Adrenal gland (tissue), 12 donors: Measurements from ENCODE around the gene ESYT1. TPM values are rescaled to one million over a fixed set of nuclear protein-coding genes. Genes with fewer than 3 reads are reported as not detected.

Experiments used
- DNase-seq, 7 donors: peaks; one replicate each; pipeline ENCODE4 v3.0.0-alpha.2; 2019 to 2020
- H3K27ac ChIP-seq, 5 donors: fragments of 200-600 bp; sonication (generic) in 4 of 5; 1 replicate in 3 of 5; 2 replicates in 2 of 5; pipeline versions ENCODE4 v1.5.1 to v1.8.0; 2016 to 2020; ENCODE audit warnings: mild to moderate bottlenecking in 1 of 5
- H3K27me3 ChIP-seq: fragments of 200-600 bp; 2 replicates; pipeline ENCODE4 v1.8.0; 2021
- H3K36me3 ChIP-seq, 2 donors: fragments of 200-600 bp; replicated peaks in 1 of 2; 1 replicate in 1 of 2; 2 replicates in 1 of 2; pipeline versions ENCODE4 v1.5.1 to v1.8.0; 2018 to 2022
- H3K4me1 ChIP-seq, 2 donors: fragments of 200-600 bp; replicated peaks in 1 of 2; 1 replicate in 1 of 2; 2 replicates in 1 of 2; pipeline versions ENCODE4 v1.5.1 to v1.8.0; 2018 to 2021
- H3K4me3 ChIP-seq, 4 donors: fragments of 200-600 bp; sonication (generic) in 3 of 4; one replicate each; pipeline ENCODE4 v1.5.1; 2016 to 2018
- H3K9me3 ChIP-seq, 3 donors: fragments of 200-600 bp; sonication (generic) in 1 of 3; replicated peaks in 1 of 3; 1 replicate in 2 of 3; 2 replicates in 1 of 3; pipeline versions ENCODE4 v1.5.1 to v1.8.0; 2016 to 2021
- POLR2A ChIP-seq, 2 donors: fragments of 450-650 bp; IDR thresholded peaks; one replicate each; pipeline ENCODE4 v1.6.1; 2017; ENCODE audit warnings: antibody characterized with exemption in 2 of 2, mild to moderate bottlenecking in 2 of 2, moderate library complexity in 1 of 2
- WGBS, 4 donors: extraction: QIAGEN DNeasy Blood & Tissue Kit in 2 of 4; methylation state at CpG; one replicate each; pipeline versions ENCODE4 v1.1.5 to v1.1.7; 2013 to 2017; 5-methylcytosine and 5-hydroxymethylcytosine counted together
- intact Hi-C, 2 donors: fragments of 100-400 bp; cut with DNase I; formaldehyde crosslinking; loops; one replicate each; pipeline versions ENCODE4 v1.14.1 to v1.15.0; 2022 to 2023
- polyA plus RNA-seq, 3 donors: library from polyadenylated mRNA; stranded (reverse); fragments of 200-250 nt in 2 of 3; fragments of 350-450 nt in 1 of 3; fragmentation: Illumina TruSeq in 1 of 3; extraction: RNeasy Lipid Tissue Mini Kit (QIAGEN cat#74804) in 1 of 3; gene quantifications; one replicate each; pipeline ENCODE4 v1.2.3, GENCODE V29; 2013 to 2014
- total RNA-seq, 9 donors: library from RNA; depleted of rRNA in 4 of 9; stranded (reverse); fragments of >200 nt in 4 of 9; fragments of 120-200 nt in 1 of 9; fragmentation: NEBNext Ultra II Directional in 1 of 9; extraction: Animal tissue kit (Norgen Biotek cat#: 25700) in 1 of 9; gene quantifications; one replicate each; pipeline versions ENCODE4 v1.1.0 to v1.2.4, GENCODE V29; 2013 to 2023
- TF ChIP-seq, protein P1 (sequence below), 6 experiments: fragments of 450-650 bp in 4 of 6; fragments of 200-600 bp in 2 of 6; sonication (generic) in 1 of 6; IDR thresholded peaks; 1 replicate in 5 of 6; 2 replicates in 1 of 6; pipeline versions ENCODE4 v1.5.1 to v1.8.0; 2016 to 2021; ENCODE audit warnings: antibody characterized with exemption in 6 of 6, mild to moderate bottlenecking in 2 of 6, moderate library complexity in 1 of 6
- donor health status: healthy with polysubstance abuse.
- donor health status: Bipolar disorder and iron deficiency.
- donor health status: DM: yes; HTN: yes; CAD: no.
- donor health status: DM: no; HTN: no; CAD: no.
- donor health status: DM: no; HTN: no; CAD: no.
- donor health status: DM: yes; HTN: yes; CAD: no.

The ESYT1 gene
- total and polyA plus RNA-seq, 12 donors = 26.3 to 156 (median 117) TPM

DNA sequence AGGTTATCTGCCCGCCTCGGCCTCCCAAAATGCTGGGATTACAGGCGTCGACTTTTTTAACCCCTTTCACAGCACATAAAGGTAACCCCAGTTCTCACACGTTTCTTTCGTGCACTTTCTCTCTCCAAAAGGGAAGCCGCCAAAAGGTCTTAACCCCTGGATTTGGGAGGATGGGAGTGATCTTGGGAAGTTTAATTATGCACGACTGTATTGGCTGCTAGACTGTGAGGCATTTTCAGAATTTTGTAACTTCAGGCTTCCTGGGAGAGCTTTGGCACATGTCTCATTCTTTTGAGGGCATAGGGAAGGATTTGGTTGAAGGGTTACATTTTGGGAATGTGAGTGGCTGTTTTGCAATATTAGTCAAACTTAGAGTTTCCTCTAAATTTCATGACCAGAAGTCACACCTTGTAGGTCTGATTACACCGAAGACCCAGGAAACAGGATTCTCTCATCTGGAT lies 62.7 kb downstream of the ESYT1 start:
- H3K4me3 ChIP-seq = peak overlapping the region in 2 of 4 donors; percentile 32 to 88
- 17 to 24% (median 21%) methylated on average over 9 of the region's 9 CpGs for WGBS, 4 donors
- H3K4me1 ChIP-seq = peaks cover 16 to 25% of the 10 kb centered on the region in 2 donors
- no peaks in the 10 kb centered on the region for H3K9me3 ChIP-seq
- H3K36me3 ChIP-seq = peaks cover 0 to 5% of the 10 kb centered on the region in 2 donors
- H3K27me3 ChIP-seq = no peaks in the 10 kb centered on the region
- TF ChIP-seq POLR2A (IDR thresholded peaks at IDR 0.05) = no peak
- TF ChIP-seq, protein P1, sequence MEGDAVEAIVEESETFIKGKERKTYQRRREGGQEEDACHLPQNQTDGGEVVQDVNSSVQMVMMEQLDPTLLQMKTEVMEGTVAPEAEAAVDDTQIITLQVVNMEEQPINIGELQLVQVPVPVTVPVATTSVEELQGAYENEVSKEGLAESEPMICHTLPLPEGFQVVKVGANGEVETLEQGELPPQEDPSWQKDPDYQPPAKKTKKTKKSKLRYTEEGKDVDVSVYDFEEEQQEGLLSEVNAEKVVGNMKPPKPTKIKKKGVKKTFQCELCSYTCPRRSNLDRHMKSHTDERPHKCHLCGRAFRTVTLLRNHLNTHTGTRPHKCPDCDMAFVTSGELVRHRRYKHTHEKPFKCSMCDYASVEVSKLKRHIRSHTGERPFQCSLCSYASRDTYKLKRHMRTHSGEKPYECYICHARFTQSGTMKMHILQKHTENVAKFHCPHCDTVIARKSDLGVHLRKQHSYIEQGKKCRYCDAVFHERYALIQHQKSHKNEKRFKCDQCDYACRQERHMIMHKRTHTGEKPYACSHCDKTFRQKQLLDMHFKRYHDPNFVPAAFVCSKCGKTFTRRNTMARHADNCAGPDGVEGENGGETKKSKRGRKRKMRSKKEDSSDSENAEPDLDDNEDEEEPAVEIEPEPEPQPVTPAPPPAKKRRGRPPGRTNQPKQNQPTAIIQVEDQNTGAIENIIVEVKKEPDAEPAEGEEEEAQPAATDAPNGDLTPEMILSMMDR (IDR thresholded peaks at IDR 0.05) = no peak
- DNase-seq = no peak
- intact Hi-C loops = loop anchor here in 1 of 2 donors (5.0 kb wide), 2 partner anchors 37 to 272 kb away; no protein-coding TSS in a partner anchor
- H3K27ac ChIP-seq = peak overlapping the region in 4 of 5 donors; percentile 73 to 92 (median 84)

DNA sequence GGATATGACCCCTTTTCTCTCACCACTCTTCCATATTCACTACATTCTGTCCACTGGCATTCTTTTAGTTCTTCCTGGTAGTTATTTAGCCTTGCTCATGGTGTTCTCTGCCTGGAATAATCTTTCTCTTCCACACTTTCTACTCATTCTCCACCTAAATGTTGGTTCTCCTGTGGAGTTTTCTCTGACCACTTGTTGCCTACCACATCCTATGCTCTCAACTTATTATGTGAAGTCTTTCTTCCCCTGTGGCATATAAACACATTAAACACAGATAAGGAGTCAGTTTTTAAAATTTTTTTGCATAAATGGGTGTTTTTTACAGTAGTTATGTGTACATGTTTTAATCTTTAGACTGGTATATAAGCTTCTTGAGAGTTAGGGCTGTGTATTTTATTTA lies 64.5 kb downstream of the ESYT1 start:
- H3K27me3 ChIP-seq = no peaks in the 10 kb centered on the region
- DNase-seq = no peak
- H3K9me3 ChIP-seq = no peaks in the 10 kb centered on the region
- intact Hi-C loops = loop anchor here in 1 of 2 donors (5.0 kb wide), 2 partner anchors 35 to 270 kb away; no protein-coding TSS in a partner anchor
- H3K36me3 ChIP-seq = no peaks in the 10 kb centered on the region
- no peak overlapping the region for H3K27ac ChIP-seq
- TF ChIP-seq, protein P1 (IDR thresholded peaks at IDR 0.05) = no peak
- no peak for TF ChIP-seq POLR2A (IDR thresholded peaks at IDR 0.05)
- peaks cover 14 to 16% of the 10 kb centered on the region in 2 donors for H3K4me1 ChIP-seq
- no peak overlapping the region for H3K4me3 ChIP-seq

DNA sequence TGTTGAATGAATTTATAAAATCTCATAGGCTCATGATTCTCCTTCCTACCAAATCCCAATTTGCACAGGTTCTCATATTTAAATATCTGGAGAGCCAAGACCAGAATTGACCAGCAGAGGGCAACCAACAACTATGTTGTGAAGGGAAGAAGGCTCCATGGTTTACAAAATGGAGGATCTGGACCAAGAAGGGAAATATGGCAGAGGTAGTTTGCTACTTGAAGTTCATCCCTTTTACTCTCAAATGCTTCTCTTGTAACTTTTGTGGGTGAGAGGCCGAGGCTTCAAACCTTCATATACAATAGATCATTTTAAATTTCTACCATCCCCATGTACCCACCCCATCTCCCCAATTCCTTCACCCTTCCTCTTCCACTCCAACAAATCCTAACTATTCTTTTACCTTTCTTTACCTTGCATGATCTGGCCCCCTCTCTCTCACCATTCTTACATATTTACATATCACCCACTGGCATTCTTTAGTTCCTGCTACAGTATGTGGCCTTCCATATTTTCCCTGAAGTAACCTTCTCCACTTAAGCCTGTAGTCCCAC lies 65.0 kb downstream of the ESYT1 start:
- Histone ChIP-seq H3K27me3 (no peaks in the 10 kb centered on the region), H3K4me3 (no peak overlapping the region), H3K36me3 (no peaks in the 10 kb centered on the region), H3K9me3 (no peaks in the 10 kb centered on the region), H3K27ac (no peak overlapping the region), H3K4me1 (peaks cover 9 to 11% of the 10 kb centered on the region in 2 donors)
- TF ChIP-seq POLR2A (IDR thresholded peaks at IDR 0.05) = no peak
- TF ChIP-seq, protein P1 (IDR thresholded peaks at IDR 0.05) = peak; percentile 83 to 90 (median 88)
- DNase-seq = peak; percentile 77 to 92 (median 85)
- intact Hi-C loops = loop anchor here in 1 of 2 donors (5.0 kb wide), 2 partner anchors 34 to 269 kb away; no protein-coding TSS in a partner anchor
- WGBS, 4 donors = 25 to 53% (median 36%) methylated on average over 1 of the region's 1 CpG

Other genes starting within 250 kb of the ESYT1 start
- 10 to 100 TPM; 32.1 to 60.9 (median 37.8) TPM for gene PYM1, start 200.4 kb upstream of the ESYT1 start, total RNA-seq
- 10 to 100 TPM; 48.3 to 59.1 (median 49.0) TPM for gene PYM1, start 200.4 kb upstream of the ESYT1 start, polyA plus RNA-seq
- gene DGKA, start 197.1 kb upstream of the ESYT1 start, total RNA-seq = 100 to 1,000 TPM in 1 of 9 donors, 10 to 100 TPM in 8; 16.0 to 116 (median 31.9) TPM
- 10 to 100 TPM; 21.1 to 99.8 (median 66.2) TPM for gene DGKA, start 197.1 kb upstream of the ESYT1 start, polyA plus RNA-seq
- gene PMEL, start 162.2 kb upstream of the ESYT1 start, total RNA-seq = 1 to 10 TPM in 5 of 9 donors, under 1 TPM in 3, not detected in 1; 0.35 to 3.8 (median 1.3) TPM
- 1 to 10 TPM in 2 of 3 donors, under 1 TPM in 1; 0.77 to 1.5 (median 1.0) TPM for gene PMEL, start 162.2 kb upstream of the ESYT1 start, polyA plus RNA-seq
- gene CDK2, start 161.4 kb upstream of the ESYT1 start, total RNA-seq = 10 to 100 TPM in 8 of 9 donors, 1 to 10 TPM in 1; 6.3 to 30.6 (median 18.7) TPM
- gene CDK2, start 161.4 kb upstream of the ESYT1 start, polyA plus RNA-seq = 10 to 100 TPM in 1 of 3 donors, 1 to 10 TPM in 2; 6.0 to 16.5 (median 9.2) TPM
- gene RAB5B, start 154.2 kb upstream of the ESYT1 start, total RNA-seq = 100 to 1,000 TPM in 5 of 9 donors, 10 to 100 TPM in 4; 77.6 to 134 (median 112) TPM
- gene RAB5B, start 154.2 kb upstream of the ESYT1 start, polyA plus RNA-seq = 100 to 1,000 TPM in 1 of 3 donors, 10 to 100 TPM in 2; 34.4 to 137 (median 43.6) TPM
- 10 to 100 TPM; 49.3 to 72.6 (median 56.6) TPM for gene SUOX, start 131.0 kb upstream of the ESYT1 start, total RNA-seq
- gene SUOX, start 131.0 kb upstream of the ESYT1 start, polyA plus RNA-seq = 10 to 100 TPM; 27.7 to 49.7 (median 37.1) TPM
- gene IKZF4, start 107.2 kb upstream of the ESYT1 start, total RNA-seq = 10 to 100 TPM in 6 of 9 donors, 1 to 10 TPM in 3; 6.0 to 34.0 (median 13.3) TPM
- 10 to 100 TPM in 1 of 3 donors, 1 to 10 TPM in 2; 5.7 to 10.3 (median 6.4) TPM for gene IKZF4, start 107.2 kb upstream of the ESYT1 start, polyA plus RNA-seq
- 1,000 to 10,000 TPM in 3 of 9 donors, 100 to 1,000 TPM in 3, 10 to 100 TPM in 3; 76.7 to 2,374 (median 441) TPM for gene RPS26, start 86.3 kb upstream of the ESYT1 start, total RNA-seq
- gene RPS26, start 86.3 kb upstream of the ESYT1 start, polyA plus RNA-seq = 1,000 to 10,000 TPM; 1,149 to 1,897 (median 1,249) TPM
- gene ERBB3, start 48.1 kb upstream of the ESYT1 start, total RNA-seq = 10 to 100 TPM in 1 of 9 donors, 1 to 10 TPM in 8; 1.3 to 25.7 (median 1.6) TPM
- gene ERBB3, start 48.1 kb upstream of the ESYT1 start, polyA plus RNA-seq = 1 to 10 TPM; 1.9 to 5.0 (median 2.6) TPM
- gene PA2G4, start 23.7 kb upstream of the ESYT1 start, total RNA-seq = 100 to 1,000 TPM in 5 of 9 donors, 10 to 100 TPM in 4; 64.1 to 129 (median 106) TPM
- 100 to 1,000 TPM in 2 of 3 donors, 10 to 100 TPM in 1; 83.3 to 252 (median 106) TPM for gene PA2G4, start 23.7 kb upstream of the ESYT1 start, polyA plus RNA-seq
- gene RPL41, start 11.6 kb upstream of the ESYT1 start, total RNA-seq = 1,000 to 10,000 TPM; 1,635 to 5,801 (median 3,259) TPM
- 1,000 to 10,000 TPM; 2,153 to 6,204 (median 2,446) TPM for gene RPL41, start 11.6 kb upstream of the ESYT1 start, polyA plus RNA-seq
- 10 to 100 TPM in 3 of 9 donors, 1 to 10 TPM in 6; 4.3 to 15.0 (median 8.4) TPM for gene ZC3H10, start 10.0 kb upstream of the ESYT1 start, total RNA-seq
- gene ZC3H10, start 10.0 kb upstream of the ESYT1 start, polyA plus RNA-seq = 1 to 10 TPM; 2.2 to 5.5 (median 5.0) TPM
- 10 to 100 TPM; 28.0 to 89.3 (median 66.8) TPM for gene MYL6B, start 24.3 kb downstream of the ESYT1 start, total RNA-seq
- 100 to 1,000 TPM in 2 of 3 donors, 10 to 100 TPM in 1; 33.4 to 129 (median 118) TPM for gene MYL6B, start 24.3 kb downstream of the ESYT1 start, polyA plus RNA-seq
- 1,000 to 10,000 TPM; 1,276 to 2,410 (median 1,576) TPM for gene MYL6, start 30.1 kb downstream of the ESYT1 start, total RNA-seq
- 1,000 to 10,000 TPM; 1,464 to 3,646 (median 1,841) TPM for gene MYL6, start 30.1 kb downstream of the ESYT1 start, polyA plus RNA-seq
- 100 to 1,000 TPM in 1 of 9 donors, 10 to 100 TPM in 8; 36.3 to 102 (median 64.0) TPM for gene SMARCC2, start 61.2 kb downstream of the ESYT1 start, total RNA-seq
- 10 to 100 TPM; 22.8 to 75.1 (median 46.6) TPM for gene SMARCC2, start 61.2 kb downstream of the ESYT1 start, polyA plus RNA-seq
- 10 to 100 TPM; 42.4 to 90.6 (median 64.1) TPM for gene RNF41, start 93.7 kb downstream of the ESYT1 start, total RNA-seq
- gene RNF41, start 93.7 kb downstream of the ESYT1 start, polyA plus RNA-seq = 10 to 100 TPM; 13.0 to 44.0 (median 13.5) TPM
- 10 to 100 TPM; 23.8 to 55.4 (median 48.4) TPM for gene NABP2, start 96.1 kb downstream of the ESYT1 start, total RNA-seq
- 10 to 100 TPM; 24.6 to 48.3 (median 39.7) TPM for gene NABP2, start 96.1 kb downstream of the ESYT1 start, polyA plus RNA-seq
- gene SLC39A5, start 101.8 kb downstream of the ESYT1 start, total RNA-seq = under 1 TPM in 3 of 9 donors, not detected in 6; 0.50 to 0.83 (median 0.65) TPM
- 1 to 10 TPM in 1 of 3 donors, under 1 TPM in 1, not detected in 1; 0.54 to 2.0 TPM for gene SLC39A5, start 101.8 kb downstream of the ESYT1 start, polyA plus RNA-seq
- gene ANKRD52, start 130.1 kb downstream of the ESYT1 start, total RNA-seq = 10 to 100 TPM; 21.3 to 86.8 (median 28.5) TPM
- 10 to 100 TPM in 2 of 3 donors, 1 to 10 TPM in 1; 8.4 to 54.0 (median 28.8) TPM for gene ANKRD52, start 130.1 kb downstream of the ESYT1 start, polyA plus RNA-seq
- 10 to 100 TPM; 24.2 to 65.1 (median 33.7) TPM for gene COQ10A, start 138.7 kb downstream of the ESYT1 start, total RNA-seq
- gene COQ10A, start 138.7 kb downstream of the ESYT1 start, polyA plus RNA-seq = 10 to 100 TPM; 25.2 to 47.6 (median 36.7) TPM
- 100 to 1,000 TPM; 143 to 417 (median 265) TPM for gene CS, start 172.1 kb downstream of the ESYT1 start, total RNA-seq
- 100 to 1,000 TPM in 1 of 3 donors, 10 to 100 TPM in 2; 64.6 to 404 (median 73.1) TPM for gene CS, start 172.1 kb downstream of the ESYT1 start, polyA plus RNA-seq
- 100 to 1,000 TPM; 103 to 163 (median 146) TPM for gene CNPY2, start 187.7 kb downstream of the ESYT1 start, total RNA-seq
- gene CNPY2, start 187.7 kb downstream of the ESYT1 start, polyA plus RNA-seq = 100 to 1,000 TPM; 138 to 192 (median 179) TPM
- 100 to 1,000 TPM in 1 of 9 donors, 10 to 100 TPM in 8; 19.6 to 124 (median 61.6) TPM for gene PAN2, start 205.7 kb downstream of the ESYT1 start, total RNA-seq
- gene PAN2, start 205.7 kb downstream of the ESYT1 start, polyA plus RNA-seq = 100 to 1,000 TPM in 2 of 3 donors, 10 to 100 TPM in 1; 40.8 to 111 (median 102) TPM
- gene IL23A, start 210.6 kb downstream of the ESYT1 start, total RNA-seq = under 1 TPM in 4 of 9 donors, not detected in 5; 0.29 to 0.67 (median 0.62) TPM
- gene IL23A, start 210.6 kb downstream of the ESYT1 start, polyA plus RNA-seq = 1 to 10 TPM in 1 of 3 donors, under 1 TPM in 2; 0.55 to 1.3 (median 0.64) TPM
- gene STAT2, start 231.8 kb downstream of the ESYT1 start, total RNA-seq = 100 to 1,000 TPM in 5 of 9 donors, 10 to 100 TPM in 4; 74.2 to 197 (median 101) TPM
- 100 to 1,000 TPM in 1 of 3 donors, 10 to 100 TPM in 2; 45.3 to 120 (median 47.3) TPM for gene STAT2, start 231.8 kb downstream of the ESYT1 start, polyA plus RNA-seq
- gene APOF, start 234.6 kb downstream of the ESYT1 start, total RNA-seq = not detected
- under 1 TPM in 1 of 3 donors, not detected in 2; 0.24 TPM for gene APOF, start 234.6 kb downstream of the ESYT1 start, polyA plus RNA-seq